ENCODE measurements around the gene CAMSAP2.
"Not testable (repeated sequence)": the region's sequence is repeated elsewhere in the genome, so short reads cannot be mapped to it uniquely, and the experiment has no call there.

The CAMSAP2 gene

DNA sequence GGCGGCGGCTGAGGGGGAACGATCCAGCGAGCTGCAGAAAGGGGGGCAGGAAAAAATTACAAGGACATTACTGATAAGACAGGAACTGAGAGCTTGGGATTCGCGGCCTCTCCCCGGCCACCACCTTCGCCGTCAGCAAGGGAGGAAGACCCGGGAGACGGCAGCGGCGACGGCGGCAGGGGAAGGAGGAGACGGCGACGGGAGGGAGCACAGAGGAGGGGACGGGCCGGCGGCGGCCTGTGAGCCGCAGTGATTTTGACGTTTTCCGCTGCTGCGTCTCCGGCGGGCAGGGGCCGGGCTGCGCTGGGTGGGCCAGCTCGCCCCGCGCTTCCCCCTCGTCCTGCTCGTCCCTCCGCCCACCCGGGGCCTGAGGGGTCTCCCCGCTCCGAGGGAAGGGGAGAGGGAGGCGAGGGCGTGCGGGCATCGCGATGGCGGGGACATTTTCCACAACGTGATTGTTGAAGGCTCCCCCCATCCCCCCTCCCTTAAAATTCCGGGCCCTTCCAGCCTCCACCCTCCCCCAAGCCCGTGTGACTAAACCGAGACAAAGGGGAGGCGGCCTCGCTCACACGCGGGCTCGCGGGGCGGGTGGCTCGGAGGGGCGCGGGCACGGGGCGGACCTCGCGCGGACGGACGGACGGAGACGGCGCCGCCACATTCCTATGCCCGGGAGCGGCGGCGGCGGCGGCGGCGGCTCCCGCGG, 407 bp downstream of the CAMSAP2 start:
- DNase-seq (ENCODE audit: low read depth): peak; percentile 4

DNA sequence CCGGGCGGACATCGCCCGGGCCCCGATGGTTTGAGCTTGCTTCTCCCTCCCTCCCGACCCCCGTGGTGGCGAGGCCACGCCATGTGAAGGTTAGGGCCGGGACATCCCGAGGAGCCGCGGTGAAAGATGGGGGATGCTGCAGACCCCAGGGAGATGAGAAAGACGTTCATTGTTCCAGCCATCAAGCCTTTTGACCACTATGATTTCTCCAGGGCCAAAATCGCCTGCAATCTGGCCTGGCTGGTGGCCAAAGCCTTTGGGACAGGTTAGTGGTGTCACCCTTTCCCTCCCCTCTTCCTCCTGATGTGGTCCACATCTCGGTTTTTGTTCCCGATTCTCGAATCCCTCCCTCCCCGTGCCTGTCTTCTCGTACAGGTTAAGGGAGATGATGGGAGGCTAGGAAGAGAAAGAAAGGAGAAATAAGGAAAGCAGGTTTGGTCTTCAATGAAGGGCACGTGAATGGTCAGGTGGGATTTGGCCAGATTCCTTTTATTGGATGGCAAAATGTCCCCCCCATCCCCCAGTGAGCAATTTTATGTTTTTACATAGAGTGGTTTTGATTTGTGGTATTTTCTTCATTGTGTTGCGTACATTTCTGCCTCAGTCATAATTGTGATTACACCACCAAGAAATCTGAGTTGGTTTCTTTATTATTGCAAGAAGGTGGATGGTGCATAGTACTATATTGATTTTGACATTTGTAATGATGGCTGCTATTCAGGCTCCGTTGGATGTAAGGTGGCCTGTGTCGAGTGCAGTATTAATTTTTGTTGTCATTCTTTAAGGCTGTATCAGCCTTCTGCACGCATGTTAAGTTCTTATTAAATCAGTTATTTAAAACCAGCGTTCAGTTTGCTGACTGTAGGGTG, 1.2 kb downstream of the CAMSAP2 start:
- DNase-seq (ENCODE audit: low read depth): no peak

DNA sequence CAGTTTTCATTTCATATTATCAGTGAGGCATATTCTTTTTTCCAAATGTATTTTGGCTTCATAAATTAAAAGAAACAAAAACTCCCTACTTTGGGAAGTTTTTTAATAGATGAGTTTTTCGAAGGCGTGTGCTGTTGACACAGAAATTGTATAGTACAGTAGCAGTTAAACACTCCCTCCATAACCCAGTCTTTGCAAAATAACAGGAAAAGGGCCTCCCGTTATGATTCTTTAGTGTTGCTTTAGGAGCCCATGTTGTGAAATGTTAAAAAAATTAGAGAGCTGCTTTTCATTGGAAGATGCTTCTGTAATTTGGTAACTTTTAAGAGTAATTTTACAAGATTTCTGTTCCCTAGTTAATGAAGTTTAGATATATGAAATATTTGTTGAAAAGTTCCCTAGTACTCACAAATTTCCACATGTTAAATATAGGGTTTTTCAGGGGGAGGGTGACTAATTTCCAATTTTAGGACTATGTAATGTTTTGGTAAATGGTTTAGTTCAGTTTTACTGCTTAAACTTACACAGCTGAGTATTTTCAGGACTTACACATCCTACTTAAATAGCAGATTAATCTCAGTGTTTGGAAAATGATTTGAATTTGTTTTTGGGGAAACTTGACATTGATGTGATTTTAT, 2.0 kb downstream of the CAMSAP2 start:
- no peak for DNase-seq (ENCODE audit: low read depth)

DNA sequence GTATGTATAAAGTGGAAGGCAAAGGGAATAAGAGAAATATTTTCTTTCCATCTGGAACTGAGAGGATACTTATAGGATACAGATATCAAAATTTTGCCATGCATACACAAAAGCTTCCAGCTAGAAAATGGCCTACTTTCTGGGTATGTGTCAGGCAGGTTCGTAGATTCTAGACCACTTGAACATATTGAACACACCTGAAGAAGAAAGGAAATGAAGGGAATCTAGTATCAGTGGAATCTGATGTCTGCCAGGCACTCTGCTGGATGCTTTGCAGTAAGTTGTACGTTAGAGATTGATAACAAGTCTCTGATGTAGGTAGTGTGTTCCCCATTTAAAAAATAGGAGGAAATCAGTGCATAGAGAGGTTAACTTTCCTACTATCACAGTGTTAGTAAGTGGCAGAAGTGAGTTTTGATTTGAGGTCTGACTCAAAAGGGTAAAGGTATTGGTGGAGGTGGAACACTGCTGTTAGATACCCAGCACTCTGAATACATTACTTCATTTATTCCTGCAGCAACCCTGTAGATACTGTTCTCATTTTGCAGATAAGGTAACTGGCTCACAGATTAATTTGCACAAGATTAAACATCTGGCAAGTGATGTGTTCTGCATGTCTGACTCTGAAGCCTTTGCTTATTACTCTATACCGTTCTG, 3.0 kb downstream of the CAMSAP2 start:
- no peak for DNase-seq (ENCODE audit: low read depth)

DNA sequence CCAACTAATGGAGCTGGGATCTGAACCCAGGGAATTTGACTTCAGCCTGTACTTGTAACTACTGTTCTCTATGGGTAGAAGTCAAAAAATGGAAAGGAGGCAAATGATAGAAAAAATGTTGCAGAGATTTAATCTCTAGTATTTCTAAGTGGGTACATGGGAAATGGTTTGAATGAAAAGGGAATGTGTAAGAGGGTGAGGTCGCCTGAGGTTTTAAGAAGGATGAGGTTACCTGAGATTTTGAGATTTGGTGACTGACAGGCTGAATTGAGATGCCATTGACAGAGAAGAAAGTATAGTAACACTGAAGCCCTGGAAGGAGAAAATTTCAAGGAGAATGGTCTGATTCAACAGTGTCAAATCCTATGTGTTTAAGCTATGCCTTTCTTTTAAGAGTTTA, 5.5 kb downstream of the CAMSAP2 start:
- no peak for DNase-seq (ENCODE audit: low read depth)

DNA sequence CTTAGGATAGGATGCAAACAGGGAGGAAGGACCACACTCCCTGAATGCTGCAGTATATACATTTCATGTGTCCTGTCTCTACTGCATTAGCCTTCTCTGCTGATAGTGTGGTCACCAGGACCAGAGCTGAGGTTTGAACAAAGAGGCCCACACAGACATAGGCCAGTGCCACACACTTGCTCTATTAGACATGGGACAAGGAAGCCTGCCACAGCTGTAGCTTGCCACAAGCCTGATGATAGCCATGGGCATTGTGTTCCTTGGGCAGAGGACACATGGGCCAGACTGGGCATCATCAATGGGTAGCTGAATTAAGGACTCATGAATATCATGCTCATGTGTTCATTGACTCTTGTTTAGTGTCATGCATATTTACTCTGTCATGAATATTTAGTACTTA, 10.4 kb downstream of the CAMSAP2 start:
- DNase-seq (ENCODE audit: low read depth): no peak

DNA sequence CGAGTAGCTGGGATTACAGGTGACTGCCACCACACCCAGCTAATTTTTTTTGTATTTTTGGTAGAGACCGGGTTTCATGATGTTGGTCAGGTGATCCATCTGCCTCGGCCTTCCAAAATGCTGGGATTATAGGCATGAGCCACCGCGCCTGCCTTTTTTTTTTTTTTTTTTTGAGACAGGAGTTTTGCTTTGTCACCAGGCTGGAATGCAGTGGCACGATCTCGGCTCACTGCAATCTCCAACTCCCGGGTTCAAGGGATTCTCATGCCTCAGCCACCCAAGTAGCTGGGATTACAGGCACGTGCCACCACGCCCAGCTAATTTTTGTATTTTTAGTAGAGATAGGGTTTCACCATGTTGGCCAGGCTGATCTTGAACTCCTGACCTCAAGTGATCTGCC, 12.1 kb downstream of the CAMSAP2 start:
- not testable (repeated sequence) for DNase-seq (ENCODE audit: low read depth)

DNA sequence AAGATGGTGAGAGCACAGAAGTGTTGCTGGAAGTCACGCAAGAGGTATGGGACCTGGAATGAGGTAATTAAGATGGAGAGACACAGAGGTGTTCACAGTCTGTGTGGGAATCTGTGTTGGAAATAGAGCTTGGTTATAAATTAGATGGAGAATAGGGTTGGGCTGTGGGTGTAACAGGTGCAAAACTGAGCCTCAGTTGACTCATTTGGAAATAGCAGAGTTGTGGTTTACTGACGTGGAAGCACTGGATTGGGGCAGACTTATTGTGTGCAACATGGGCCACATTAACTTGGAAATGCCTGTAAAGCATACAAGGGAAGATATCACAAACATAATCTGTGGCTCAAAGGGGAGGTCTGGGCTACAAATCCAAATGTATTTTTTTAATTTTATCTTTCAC, 13.0 kb downstream of the CAMSAP2 start:
- DNase-seq (ENCODE audit: low read depth): no peak

DNA sequence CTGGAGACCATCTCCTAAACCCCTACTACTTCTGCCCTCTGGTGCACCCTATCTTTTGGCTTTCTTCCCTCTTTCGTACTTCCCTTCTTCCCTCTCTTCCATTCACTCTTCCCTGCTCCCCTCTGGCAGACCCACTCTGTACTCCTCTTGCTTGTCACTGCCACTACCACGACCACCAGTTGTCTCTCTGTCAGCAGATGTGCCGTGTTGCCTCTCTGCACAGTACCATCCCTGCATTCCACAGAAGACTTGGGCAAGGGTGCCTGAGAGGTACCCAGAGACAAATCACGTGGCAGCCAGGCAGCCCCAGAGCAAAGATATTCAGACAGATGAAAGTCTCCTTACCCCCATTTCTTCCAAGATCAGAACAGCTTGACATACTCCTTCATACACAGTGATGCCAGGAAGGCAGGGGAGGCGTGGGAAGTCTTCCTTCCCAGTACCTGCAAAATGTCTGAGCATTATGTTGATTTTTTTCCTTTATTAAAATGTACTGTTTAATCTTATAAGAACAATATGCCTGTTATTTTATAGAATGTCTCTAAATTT, 15.0 kb downstream of the CAMSAP2 start:
- DNase-seq (ENCODE audit: low read depth): no peak

DNA sequence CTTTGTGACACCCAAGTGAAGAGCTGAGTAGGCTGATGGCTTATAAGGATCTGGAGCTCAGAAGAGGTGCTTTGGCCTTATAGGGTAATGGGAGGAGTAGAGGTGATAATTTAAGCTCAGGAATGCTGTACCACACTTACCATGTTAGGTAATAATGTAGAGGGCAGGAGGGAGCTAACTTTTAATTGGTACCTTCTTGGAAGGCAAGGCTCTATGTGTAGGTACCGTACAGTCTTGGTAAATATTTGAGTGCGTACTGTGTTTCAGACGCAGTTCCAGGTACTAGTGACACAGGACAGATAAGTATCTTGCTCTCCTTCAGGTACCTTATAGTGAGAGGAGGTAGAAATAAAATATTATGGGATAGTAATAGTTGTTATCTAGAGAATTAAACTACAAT, 16.8 kb downstream of the CAMSAP2 start:
- no peak for DNase-seq (ENCODE audit: low read depth)

DNA sequence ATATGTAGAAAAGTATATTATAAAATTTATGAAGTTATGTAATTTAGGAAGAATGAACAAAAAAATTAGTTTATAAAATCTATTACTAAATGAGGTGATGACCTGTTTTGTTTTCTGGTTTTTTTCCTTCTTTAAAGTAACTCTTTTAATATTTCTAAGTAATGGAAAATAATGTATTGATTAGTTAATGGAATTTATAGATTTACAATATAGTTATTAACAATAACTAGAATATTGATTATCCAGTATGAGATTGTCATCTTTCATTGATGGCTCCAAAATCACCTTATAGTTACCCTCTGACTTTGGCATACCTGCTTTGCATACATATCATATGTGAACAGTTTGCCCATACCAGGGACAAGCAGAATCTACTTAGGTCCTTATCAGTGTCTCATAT, 23.4 kb downstream of the CAMSAP2 start:
- DNase-seq (ENCODE audit: low read depth): no peak

DNA sequence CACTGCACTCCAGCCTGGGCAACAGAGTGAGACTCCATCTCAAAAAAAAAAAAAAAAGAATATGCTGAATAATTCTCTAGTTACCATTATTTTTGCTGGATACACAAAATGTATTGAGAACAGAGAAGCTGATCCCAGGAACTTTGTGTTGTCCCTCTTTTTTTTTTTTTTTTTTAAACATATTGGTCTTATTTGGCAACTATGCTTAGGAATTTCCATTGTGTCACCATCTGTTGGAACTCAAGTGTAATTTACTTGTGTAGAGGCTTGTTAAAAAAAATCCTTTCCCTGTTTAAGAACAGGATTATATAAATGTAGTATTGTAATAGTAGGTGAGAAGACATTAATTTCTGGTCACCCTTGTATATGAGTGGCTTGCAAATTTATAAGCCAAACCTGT, 28.6 kb downstream of the CAMSAP2 start:
- DNase-seq (ENCODE audit: low read depth): no peak

DNA sequence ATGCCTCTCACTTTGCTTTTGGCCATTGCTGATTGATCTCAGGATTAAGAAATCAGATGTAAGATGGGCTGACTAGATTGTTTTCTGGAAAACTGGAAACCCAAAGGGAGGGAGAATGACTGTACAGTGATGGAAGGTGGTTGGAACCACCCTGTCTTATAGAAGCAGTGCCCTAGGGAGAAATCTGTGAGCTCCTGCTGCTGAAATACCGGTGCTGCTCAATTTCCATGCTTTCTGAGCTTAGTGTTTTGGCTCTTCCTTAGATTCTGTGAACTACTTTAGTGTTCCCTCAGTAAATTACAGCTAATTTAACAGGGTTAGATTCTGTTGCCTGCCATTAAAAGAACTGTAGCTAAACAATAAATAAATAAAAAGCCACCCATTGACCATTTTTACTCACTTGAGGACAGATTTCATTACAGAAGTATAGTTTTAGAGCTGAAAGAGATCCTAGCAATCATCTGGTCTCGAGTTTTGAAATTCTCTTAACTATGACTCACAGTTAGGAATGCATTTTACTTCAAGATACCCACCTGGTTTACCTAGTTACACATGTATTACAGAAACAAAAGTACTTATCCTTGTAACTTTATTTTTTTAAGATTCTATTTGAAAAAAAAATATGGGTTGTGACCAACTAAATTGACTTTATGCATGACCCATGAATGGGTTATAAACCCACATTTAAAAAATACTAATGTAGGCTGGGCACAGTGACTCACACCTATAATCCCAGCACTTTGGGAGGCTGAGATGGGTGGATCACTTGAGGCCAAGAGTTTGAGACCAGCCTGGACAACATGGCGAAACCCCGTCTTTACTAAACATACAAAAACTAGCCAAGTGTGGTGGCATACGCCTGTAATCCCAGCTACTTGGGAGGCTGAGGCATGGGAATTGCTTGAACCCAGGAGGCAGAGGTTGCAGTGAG, 33.2 kb downstream of the CAMSAP2 start:
- DNase-seq (ENCODE audit: low read depth): no peak

DNA sequence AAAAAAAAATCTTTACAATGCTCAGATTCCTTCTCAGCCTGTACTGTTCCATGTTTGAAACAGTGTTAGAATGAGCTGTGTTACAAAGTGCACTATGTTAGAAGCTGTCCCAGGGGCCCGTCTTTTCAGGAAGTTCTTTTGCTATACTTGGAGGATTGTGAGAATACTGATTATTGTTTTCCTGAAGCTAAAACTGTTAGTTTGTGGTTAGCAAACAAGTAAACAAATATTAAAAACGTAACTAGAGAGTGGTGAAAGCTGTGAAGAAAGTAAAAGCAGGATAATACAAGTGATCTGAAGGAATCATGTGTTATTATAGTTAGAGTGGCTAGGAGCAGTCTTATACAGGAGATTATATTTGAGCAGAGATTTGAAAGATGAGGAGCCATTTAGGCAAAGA, 35.6 kb downstream of the CAMSAP2 start:
- DNase-seq (ENCODE audit: low read depth): no peak

DNA sequence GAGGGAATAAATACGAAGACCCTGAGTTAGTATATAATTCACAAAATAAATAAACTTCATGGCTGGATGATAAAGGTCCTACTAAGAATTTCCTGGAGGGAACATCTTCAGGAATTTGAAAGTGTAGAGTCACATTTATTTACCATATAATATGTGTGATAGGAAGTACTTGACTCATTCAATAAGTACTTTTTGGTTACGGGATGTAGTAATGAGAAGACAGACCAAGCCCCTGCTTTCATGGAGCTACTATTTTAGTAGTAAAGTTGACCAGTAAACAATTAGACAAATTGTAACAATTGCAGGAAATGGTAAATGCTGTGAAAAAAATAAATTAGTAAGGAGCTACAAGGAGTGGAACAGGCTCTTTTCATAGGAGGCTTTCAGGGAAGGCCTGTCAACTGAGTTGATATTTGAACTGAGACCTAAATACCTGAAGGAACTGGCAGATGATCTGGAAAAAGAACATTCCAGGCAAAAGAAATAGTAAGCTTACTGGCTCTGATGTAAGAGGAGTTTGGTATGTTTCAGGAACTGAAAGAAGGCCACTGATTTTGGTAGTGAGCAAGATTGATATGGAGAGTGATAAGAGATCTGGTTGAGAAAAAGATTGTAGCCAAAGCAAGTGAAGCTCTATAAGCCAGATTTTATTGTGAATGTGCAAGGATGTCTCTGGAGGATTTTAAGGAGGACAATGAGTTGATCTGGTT, 36.2 kb downstream of the CAMSAP2 start:
- no peak for DNase-seq (ENCODE audit: low read depth)

DNA sequence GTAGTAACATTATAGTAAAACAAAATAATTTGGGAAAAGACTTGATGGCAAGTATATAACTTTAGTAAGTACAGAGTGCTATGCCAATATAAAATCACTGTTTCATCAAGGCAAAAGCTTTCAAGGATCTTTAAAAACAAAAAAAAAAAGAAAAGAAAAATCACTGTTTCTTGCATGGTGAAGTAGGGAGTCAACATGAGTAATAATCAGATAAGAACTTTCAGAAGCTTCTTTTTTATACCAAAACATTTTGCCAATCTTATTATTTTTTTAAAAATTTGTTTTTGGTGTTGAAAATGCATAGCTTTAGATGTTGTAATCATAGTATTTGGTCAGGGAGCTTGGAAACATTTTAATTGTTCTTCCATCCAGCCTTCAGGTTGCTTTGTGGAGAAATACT, 37.2 kb downstream of the CAMSAP2 start:
- DNase-seq (ENCODE audit: low read depth): no peak

DNA sequence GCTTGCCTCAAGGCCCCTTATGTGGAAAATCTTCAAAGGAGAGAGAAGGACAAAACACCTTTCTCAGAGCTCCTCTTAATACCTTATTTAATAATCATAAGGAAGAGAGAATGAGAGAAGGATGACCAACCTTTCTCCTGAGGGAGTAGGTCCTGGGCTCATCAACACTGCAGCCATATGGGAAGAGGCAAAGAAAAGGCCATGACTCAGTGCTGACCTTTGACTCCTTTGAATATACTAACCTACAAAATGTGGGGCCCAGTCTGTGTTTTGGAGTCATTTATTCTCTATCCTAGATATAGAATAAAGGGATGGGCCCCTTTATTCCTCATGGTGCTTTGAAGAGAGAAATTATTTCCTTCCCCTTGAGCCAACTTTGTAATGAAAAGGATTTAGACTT, 38.3 kb downstream of the CAMSAP2 start:
- no peak for DNase-seq (ENCODE audit: low read depth)

DNA sequence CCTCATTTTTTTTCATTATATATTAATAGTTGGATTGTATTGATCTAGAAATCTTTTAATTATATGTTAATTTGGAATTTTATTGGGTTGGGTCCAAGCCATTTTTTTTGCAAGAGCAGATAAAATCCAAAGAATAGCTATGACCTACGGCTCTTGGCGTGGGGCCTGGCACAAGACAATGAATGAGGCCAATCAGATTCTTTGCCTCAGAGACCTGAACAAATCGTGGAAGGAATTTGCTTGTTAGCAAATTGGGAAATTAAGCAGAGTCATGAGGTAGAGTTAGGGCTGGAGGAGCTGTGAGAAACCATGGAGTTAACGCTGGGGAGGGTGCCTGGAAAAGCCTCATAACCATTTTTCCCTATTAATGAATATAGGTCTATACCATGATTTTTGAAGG, 40.1 kb downstream of the CAMSAP2 start:
- no peak for DNase-seq (ENCODE audit: low read depth)

DNA sequence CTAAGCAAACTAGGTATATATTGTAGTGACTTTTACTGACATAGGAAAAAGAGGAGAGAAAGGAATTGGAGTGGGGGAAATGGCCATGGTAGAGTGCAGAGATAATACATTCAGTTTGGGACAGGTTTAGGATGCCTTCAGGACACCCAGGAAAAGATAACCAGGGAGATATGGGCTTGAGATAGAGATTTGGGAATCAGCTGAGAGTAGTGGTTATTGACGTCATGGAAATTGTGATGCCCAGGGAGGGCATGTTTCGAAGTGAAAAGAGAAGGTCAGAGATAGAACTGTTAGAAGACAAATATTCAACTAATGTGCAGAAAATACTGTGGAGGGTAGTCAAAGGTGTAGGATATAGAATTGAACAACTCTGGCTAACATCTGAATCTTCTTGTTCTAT, 40.6 kb downstream of the CAMSAP2 start:
- no peak for DNase-seq (ENCODE audit: low read depth)

DNA sequence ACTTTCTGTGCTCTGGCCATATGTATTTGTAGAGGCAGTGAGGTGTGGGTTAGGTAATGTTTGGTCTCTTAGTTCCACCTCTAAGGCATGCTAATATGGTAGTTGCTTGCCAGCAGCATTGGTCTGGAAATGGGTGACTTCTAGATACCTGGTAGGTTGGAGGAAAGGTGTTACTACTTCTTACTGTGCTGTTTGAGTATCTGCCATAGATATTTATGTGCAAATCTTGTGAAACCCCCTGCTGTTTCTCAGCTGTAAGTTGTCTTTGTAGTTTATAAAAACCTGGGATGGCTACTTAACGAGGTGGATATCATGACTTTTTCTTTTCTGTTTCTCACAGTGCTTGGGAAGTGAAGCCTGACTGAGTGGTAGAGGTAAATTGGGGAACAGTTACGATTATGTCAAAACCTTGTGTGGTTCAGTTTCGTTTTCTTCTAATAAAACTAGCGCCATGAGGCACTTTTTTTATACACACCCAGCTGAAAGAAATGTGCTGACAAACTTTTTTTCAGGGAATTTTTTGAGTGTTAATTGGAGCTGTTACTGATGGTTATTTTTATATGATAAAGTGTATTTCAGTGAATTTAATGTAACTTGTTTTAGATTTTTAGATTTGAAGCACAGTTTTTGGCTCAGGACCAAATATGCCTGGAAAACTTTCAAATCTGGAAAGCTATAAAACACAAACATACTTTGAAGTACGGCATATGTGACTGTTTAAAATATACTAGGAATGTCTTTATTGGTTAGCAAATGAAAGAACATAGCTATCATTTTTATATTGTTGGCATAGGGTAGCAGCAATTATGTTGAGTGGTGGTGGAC, 42.1 kb downstream of the CAMSAP2 start:
- no peak for DNase-seq (ENCODE audit: low read depth)
